Panc1 (cell line): ENCODE measurements around the gene MXD3. TPM values are rescaled to one million over a fixed set of nuclear protein-coding genes. Genes with fewer than 3 reads are reported as not detected.

Experiments
- total RNA-seq: library from RNA; stranded (reverse); gene quantifications from one replicate; pipeline ENCODE4 v1.2.1, GENCODE V29; 2021; ENCODE audit not compliant: unreplicated experiment

MXD3 gene
- total RNA-seq, 1 experiment from 2014 or later = 12.0 TPM

Other genes with a start within 250 kb of the MXD3 start
- 7.5 TPM for gene FGFR4, start 225.0 kb downstream of the MXD3 start, total RNA-seq
- gene NSD1, start 178.1 kb downstream of the MXD3 start, total RNA-seq = 58.7 TPM
- 37.2 TPM for gene RAB24, start 8.2 kb downstream of the MXD3 start, total RNA-seq
- gene PRELID1, start 8.1 kb downstream of the MXD3 start, total RNA-seq = 275 TPM
- gene LMAN2, start 39.8 kb upstream of the MXD3 start, total RNA-seq = 140 TPM
- 13.5 TPM for gene RGS14, start 46.0 kb upstream of the MXD3 start, total RNA-seq
- not detected for gene SLC34A1, start 72.5 kb upstream of the MXD3 start, total RNA-seq
- gene PFN3, start 88.8 kb upstream of the MXD3 start, total RNA-seq = not detected
- gene F12, start 97.7 kb upstream of the MXD3 start, total RNA-seq = 13.4 TPM
- gene GRK6, start 114.8 kb upstream of the MXD3 start, total RNA-seq = 56.1 TPM
- gene PRR7, start 134.9 kb upstream of the MXD3 start, total RNA-seq = 39.2 TPM
- 195 TPM for gene DBN1, start 161.7 kb upstream of the MXD3 start, total RNA-seq
- gene PDLIM7, start 185.7 kb upstream of the MXD3 start, total RNA-seq = 62.9 TPM
- 12.4 TPM for gene DOK3, start 197.9 kb upstream of the MXD3 start, total RNA-seq
- gene DDX41, start 205.1 kb upstream of the MXD3 start, total RNA-seq = 111 TPM
- gene FAM193B, start 242.7 kb upstream of the MXD3 start, total RNA-seq = 58.5 TPM